HG02678 (cell line): ENCODE measurements around the gene SCIN.

ENCODE experiments used
- ATAC-seq: cut with Tn5 transposase; IDR thresholded peaks from one replicate; pipeline ENCODE4 v1.9.1; 2021; ENCODE audit warnings: mild to moderate bottlenecking, moderate library complexity; ENCODE audit not compliant: unreplicated experiment

SCIN gene

GRCh38 chr7:12609561-12609960 lies 39.0 kb downstream of the SCIN start:
- no peak for ATAC-seq

- ATAC-seq, result no peak
Measured at GRCh38 chr7:12610899-12611298, 40.4 kb downstream of the SCIN start.

- no peak for ATAC-seq
Measured at GRCh38 chr7:12612622-12613021, 42.1 kb downstream of the SCIN start.

- ATAC-seq, result no peak
Measured at GRCh38 chr7:12619461-12620069, 49.0 kb downstream of the SCIN start.

- no peak for ATAC-seq
Measured at GRCh38 chr7:12620371-12620770, 49.9 kb downstream of the SCIN start.

GRCh38 chr7:12623223-12623622 lies 52.7 kb downstream of the SCIN start:
- ATAC-seq, result no peak

- ATAC-seq, result no peak
Measured at GRCh38 chr7:12623885-12624498, 53.5 kb downstream of the SCIN start.

- no peak for ATAC-seq
Measured at GRCh38 chr7:12625836-12626235, 55.3 kb downstream of the SCIN start.

GRCh38 chr7:12629816-12630512 lies 59.4 kb downstream of the SCIN start:
- no peak for ATAC-seq

- ATAC-seq, result no peak
Measured at GRCh38 chr7:12630513-12630819, 59.9 kb downstream of the SCIN start.

GRCh38 chr7:12633582-12633981 lies 63.1 kb downstream of the SCIN start:
- no peak for ATAC-seq

GRCh38 chr7:12635830-12636229 lies 65.3 kb downstream of the SCIN start:
- ATAC-seq, result peak; percentile 79

- no peak for ATAC-seq
Measured at GRCh38 chr7:12637328-12637727, 66.8 kb downstream of the SCIN start.

GRCh38 chr7:12637819-12638592 lies 67.5 kb downstream of the SCIN start:
- peak; percentile 49 for ATAC-seq

- ATAC-seq, result peak; percentile 37
Measured at GRCh38 chr7:12638851-12639456, 68.4 kb downstream of the SCIN start.

- ATAC-seq, result no peak
Measured at GRCh38 chr7:12640299-12641096, 70.0 kb downstream of the SCIN start.

GRCh38 chr7:12641196-12641595 lies 70.7 kb downstream of the SCIN start:
- no peak for ATAC-seq

GRCh38 chr7:12642508-12642907 lies 72.0 kb downstream of the SCIN start:
- no peak for ATAC-seq

GRCh38 chr7:12643001-12643643 lies 72.6 kb downstream of the SCIN start:
- no peak for ATAC-seq

- ATAC-seq, result no peak
Measured at GRCh38 chr7:12643644-12644043, 73.1 kb downstream of the SCIN start.
